ENCODE results near the gene FAAP20. TPM values are rescaled to one million over a fixed set of nuclear protein-coding genes. Genes with fewer than 3 reads are reported as not detected.

Gene FAAP20
- total RNA-seq, 3 donors from 2014 or later (not counting 1 experiment from before 2014, with no cell fraction given), result 40.3 to 53.0 (median 43.3) TPM

DNA sequence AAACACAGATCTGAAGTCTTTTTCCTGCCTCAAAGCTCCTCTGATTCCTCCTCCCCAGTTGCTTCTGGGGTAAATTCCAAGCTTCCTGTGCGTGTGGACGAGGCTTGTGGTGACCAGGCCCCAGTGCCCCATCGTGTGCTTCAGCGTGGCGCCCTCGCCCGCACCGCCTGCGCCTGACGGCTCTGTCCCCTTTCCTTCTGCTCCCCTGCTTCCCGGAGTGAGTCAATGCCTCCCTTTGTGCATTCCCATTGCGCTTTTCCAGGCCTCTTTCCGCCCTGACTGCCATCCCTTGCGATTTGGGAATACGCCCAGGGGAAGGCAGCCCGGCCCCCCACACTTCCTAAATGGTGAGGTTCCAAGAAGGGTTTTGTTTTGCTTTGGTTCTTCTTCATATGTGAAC, 36.3 kb downstream of the FAAP20 start:
- intact Hi-C loops (cut with micrococcal nuclease), result no loop called here
- TF ChIP-seq, protein P1, sequence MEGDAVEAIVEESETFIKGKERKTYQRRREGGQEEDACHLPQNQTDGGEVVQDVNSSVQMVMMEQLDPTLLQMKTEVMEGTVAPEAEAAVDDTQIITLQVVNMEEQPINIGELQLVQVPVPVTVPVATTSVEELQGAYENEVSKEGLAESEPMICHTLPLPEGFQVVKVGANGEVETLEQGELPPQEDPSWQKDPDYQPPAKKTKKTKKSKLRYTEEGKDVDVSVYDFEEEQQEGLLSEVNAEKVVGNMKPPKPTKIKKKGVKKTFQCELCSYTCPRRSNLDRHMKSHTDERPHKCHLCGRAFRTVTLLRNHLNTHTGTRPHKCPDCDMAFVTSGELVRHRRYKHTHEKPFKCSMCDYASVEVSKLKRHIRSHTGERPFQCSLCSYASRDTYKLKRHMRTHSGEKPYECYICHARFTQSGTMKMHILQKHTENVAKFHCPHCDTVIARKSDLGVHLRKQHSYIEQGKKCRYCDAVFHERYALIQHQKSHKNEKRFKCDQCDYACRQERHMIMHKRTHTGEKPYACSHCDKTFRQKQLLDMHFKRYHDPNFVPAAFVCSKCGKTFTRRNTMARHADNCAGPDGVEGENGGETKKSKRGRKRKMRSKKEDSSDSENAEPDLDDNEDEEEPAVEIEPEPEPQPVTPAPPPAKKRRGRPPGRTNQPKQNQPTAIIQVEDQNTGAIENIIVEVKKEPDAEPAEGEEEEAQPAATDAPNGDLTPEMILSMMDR (IDR thresholded peaks at IDR 0.05), result no peak
- Mint-ChIP-seq H3K9me3 (peaks cover 0 to 3% of the 10 kb centered on the region in 2 donors), H3K4me1 (peaks cover 6 to 23% of the 10 kb centered on the region in 2 donors), H3K27me3 (ENCODE audit: low read depth in 2 of 2) (no peaks in the 10 kb centered on the region), H3K36me3 (no peaks in the 10 kb centered on the region), H3K27ac (no peak overlapping the region), H3K4me3 (no peak overlapping the region)
- Histone ChIP-seq H3K4me1 (ENCODE audit: control insufficient read depth, insufficient read depth, low read length) (peaks cover 11% of the 10 kb centered on the region), H3K27me3 (ENCODE audit: control insufficient read depth, insufficient read depth, low read length) (no peaks in the 10 kb centered on the region), H3K36me3 (ENCODE audit: control insufficient read depth, insufficient read depth, low read length) (peaks cover 15% of the 10 kb centered on the region), H3K9me3 (ENCODE audit: control insufficient read depth, insufficient read depth, low read length) (no peaks in the 10 kb centered on the region), H3K4me3 (ENCODE audit: low read length) (no peak overlapping the region), H3K27ac (ENCODE audit: low read length) (no peak overlapping the region)
- ATAC-seq, result no peak
- 94% methylated on average over 16 of the region's 16 CpGs for WGBS (ENCODE audit: insufficient coverage)
- DNase-seq, result no peak

DNA sequence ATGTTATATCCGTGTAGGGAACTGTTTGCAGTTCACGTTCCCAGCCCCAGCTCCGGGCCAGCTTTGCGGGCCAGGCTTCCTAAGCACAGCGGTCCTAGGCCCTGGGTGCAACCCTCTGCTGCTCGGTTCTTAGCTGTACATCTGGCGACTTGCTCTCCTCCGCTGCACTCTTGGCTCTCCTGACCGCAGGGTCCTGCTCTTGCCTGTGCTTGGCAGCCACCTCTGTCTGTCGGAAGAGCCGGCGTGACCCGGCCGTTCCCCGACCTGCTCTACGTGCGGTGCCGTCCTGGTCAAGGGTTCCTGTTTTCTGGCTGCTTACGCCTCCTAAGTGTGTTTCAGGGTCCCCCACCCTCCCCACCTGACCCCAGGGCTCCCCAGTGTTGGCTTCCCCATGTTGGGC, 36.7 kb downstream of the FAAP20 start:
- Histone ChIP-seq H3K27me3 (ENCODE audit: control insufficient read depth, insufficient read depth, low read length) (no peaks in the 10 kb centered on the region), H3K4me3 (ENCODE audit: low read length) (no peak overlapping the region), H3K27ac (ENCODE audit: low read length) (no peak overlapping the region), H3K4me1 (ENCODE audit: control insufficient read depth, insufficient read depth, low read length) (peaks cover 11% of the 10 kb centered on the region), H3K9me3 (ENCODE audit: control insufficient read depth, insufficient read depth, low read length) (no peaks in the 10 kb centered on the region), H3K36me3 (ENCODE audit: control insufficient read depth, insufficient read depth, low read length) (peaks cover 12% of the 10 kb centered on the region)
- no peak for DNase-seq
- intact Hi-C loops (cut with micrococcal nuclease), result no loop called here
- H3K9me3 Mint-ChIP-seq, result peaks cover 0 to 3% of the 10 kb centered on the region in 2 donors
- H3K27ac Mint-ChIP-seq, result no peak overlapping the region
- H3K4me3 Mint-ChIP-seq, result no peak overlapping the region
- TF ChIP-seq, protein P1 (IDR thresholded peaks at IDR 0.05), result no peak
- no peaks in the 10 kb centered on the region for H3K36me3 Mint-ChIP-seq
- 94% methylated on average over 19 of the region's 19 CpGs for WGBS (ENCODE audit: insufficient coverage)
- no peak for ATAC-seq
- no peaks in the 10 kb centered on the region for H3K27me3 Mint-ChIP-seq (ENCODE audit: low read depth in 2 of 2)
- H3K4me1 Mint-ChIP-seq, result peaks cover 6 to 21% of the 10 kb centered on the region in 2 donors

DNA sequence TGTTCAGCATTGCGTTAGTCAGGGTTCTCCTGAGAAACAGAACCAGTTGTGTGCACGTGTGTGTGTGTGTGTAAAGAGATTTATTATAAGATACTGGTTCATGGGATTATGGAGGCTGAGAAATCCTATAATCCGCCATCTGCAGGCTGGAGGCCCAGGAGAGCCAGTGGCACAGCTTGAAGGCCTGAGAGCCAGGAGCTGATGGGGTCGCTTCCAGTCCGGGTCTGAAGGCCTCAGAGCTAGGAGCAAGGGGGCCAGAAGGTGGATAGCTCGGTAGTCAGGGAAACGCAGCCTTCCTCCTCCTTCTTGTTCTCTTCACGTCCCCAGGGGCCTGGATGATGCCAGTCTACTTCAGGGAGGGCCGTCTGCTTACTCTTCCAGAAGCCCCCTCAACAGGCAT, 37.7 kb downstream of the FAAP20 start:
- Mint-ChIP-seq H3K27ac (no peak overlapping the region), H3K4me1 (peaks cover 6 to 19% of the 10 kb centered on the region in 2 donors), H3K27me3 (ENCODE audit: low read depth in 2 of 2) (no peaks in the 10 kb centered on the region), H3K4me3 (no peak overlapping the region), H3K9me3 (peaks cover 0 to 3% of the 10 kb centered on the region in 2 donors), H3K36me3 (no peaks in the 10 kb centered on the region)
- intact Hi-C loops (cut with micrococcal nuclease), result no loop called here
- ATAC-seq (no peak), DNase-seq (no peak)
- Histone ChIP-seq H3K36me3 (ENCODE audit: control insufficient read depth, insufficient read depth, low read length) (peaks cover 14% of the 10 kb centered on the region), H3K27me3 (ENCODE audit: control insufficient read depth, insufficient read depth, low read length) (no peaks in the 10 kb centered on the region), H3K9me3 (ENCODE audit: control insufficient read depth, insufficient read depth, low read length) (no peaks in the 10 kb centered on the region), H3K4me1 (ENCODE audit: control insufficient read depth, insufficient read depth, low read length) (peaks cover 11% of the 10 kb centered on the region), H3K27ac (ENCODE audit: low read length) (no peak overlapping the region), H3K4me3 (ENCODE audit: low read length) (no peak overlapping the region)
- TF ChIP-seq, protein P1 (IDR thresholded peaks at IDR 0.05), result no peak
- 84% methylated on average over 9 of the region's 9 CpGs for WGBS (ENCODE audit: insufficient coverage)

DNA sequence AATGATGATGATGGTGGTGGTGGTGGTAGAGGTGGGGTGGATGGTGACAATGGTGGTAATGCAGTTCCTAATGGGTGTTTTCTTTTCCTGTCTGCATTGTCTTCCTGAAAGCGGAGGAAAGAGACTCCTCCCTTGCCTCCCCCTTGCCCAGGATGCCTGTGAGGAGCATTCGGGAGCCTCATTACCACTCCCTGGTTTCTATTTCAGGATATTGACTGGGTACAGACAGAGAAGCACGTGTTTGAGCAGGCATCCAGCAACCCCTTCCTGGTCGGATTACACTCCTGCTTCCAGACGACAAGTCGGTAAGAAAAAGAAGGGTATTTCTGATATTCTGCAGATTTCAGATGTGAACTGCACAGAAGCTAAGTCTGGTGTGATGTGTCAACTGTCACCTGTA, 38.8 kb downstream of the FAAP20 start:
- H3K4me1 Mint-ChIP-seq, result peaks cover 6 to 18% of the 10 kb centered on the region in 2 donors
- H3K36me3 Mint-ChIP-seq, result no peaks in the 10 kb centered on the region
- Histone ChIP-seq H3K36me3 (ENCODE audit: control insufficient read depth, insufficient read depth, low read length) (peaks cover 14% of the 10 kb centered on the region), H3K27me3 (ENCODE audit: control insufficient read depth, insufficient read depth, low read length) (no peaks in the 10 kb centered on the region), H3K27ac (ENCODE audit: low read length) (no peak overlapping the region), H3K9me3 (ENCODE audit: control insufficient read depth, insufficient read depth, low read length) (no peaks in the 10 kb centered on the region), H3K4me1 (ENCODE audit: control insufficient read depth, insufficient read depth, low read length) (peaks cover 11% of the 10 kb centered on the region), H3K4me3 (ENCODE audit: low read length) (no peak overlapping the region)
- no peak overlapping the region for H3K4me3 Mint-ChIP-seq
- intact Hi-C loops (cut with micrococcal nuclease), result no loop called here
- no peak overlapping the region for H3K27ac Mint-ChIP-seq
- DNase-seq, result no peak
- no peaks in the 10 kb centered on the region for H3K27me3 Mint-ChIP-seq (ENCODE audit: low read depth in 2 of 2)
- 91% methylated on average over 6 of the region's 6 CpGs for WGBS (ENCODE audit: insufficient coverage)
- ATAC-seq, result no peak
- TF ChIP-seq, protein P1 (IDR thresholded peaks at IDR 0.05), result no peak
- peaks cover 0 to 3% of the 10 kb centered on the region in 2 donors for H3K9me3 Mint-ChIP-seq
